ENCODE results near the gene UBR4.

DNA sequence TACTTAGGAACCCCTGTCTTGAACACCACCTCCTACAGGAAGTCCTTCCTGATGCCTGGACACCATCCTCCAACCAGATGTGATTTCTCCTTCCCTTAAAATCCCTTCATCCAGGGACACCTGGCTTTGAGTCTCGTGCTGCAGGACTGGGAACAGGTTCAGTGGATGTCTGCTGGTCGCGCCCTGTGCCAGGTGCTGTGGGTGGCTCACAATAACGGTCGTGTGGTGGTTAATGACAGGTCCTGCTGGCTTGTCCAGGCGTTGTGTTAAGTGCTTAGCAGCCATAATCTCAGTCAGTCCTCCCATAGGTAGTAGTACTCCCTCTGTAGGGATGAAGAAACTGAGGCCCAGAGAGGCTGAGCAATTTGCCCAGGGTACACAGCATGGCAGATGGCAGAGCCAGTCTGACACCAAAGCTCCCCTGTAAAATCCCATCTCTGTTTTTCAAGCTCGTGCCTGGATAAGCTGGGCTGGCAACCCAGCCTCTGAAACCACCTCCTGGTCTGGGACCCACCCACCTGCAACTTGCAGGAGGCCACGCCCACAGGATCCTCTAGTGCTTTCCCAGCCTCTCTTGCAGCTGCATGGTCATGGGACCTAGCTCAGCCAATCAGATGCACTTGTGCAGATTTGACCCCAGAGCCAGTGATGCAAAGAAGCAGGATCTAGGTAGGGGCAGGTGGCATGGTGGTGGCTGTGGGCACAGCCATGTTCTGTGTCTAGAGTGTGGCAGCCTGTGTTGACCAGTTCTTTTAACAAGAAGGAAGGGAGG is 147.6 kb downstream of the UBR4 start:
- TF ChIP-seq CTCF (IDR thresholded peaks at IDR 0.05; ENCODE audit: low read length) = no peak
- TF ChIP-seq EZH2phosphoT487 (IDR thresholded peaks at IDR 0.05; ENCODE audit: low read length) = no peak
